Measurements from ENCODE around the gene RABGAP1L. TPM values are rescaled to one million over a fixed set of nuclear protein-coding genes. Genes with fewer than 3 reads are reported as not detected.

Gene RABGAP1L
- total RNA-seq, 1 experiment from 2014 or later, result 29.3 TPM

DNA sequence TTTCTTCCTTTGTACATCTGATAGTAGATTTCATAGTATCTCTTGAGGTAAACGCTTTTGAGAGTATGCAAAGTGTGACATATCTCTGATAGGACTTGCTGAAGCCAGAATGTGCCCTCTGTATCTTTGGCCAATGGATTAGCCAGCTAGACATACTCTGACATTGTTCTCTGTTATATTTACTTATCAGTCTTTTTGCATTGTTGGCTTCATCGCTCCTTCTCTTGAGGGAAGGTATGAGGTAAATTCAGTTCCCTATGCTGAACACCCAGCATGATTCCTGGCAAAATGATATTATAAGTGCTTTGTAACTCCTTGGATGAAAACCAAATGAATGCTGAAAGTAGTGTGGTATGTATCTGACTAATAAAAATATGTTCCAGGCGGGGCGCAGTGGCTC is 677.2 kb downstream of the RABGAP1L start:
- DNase-seq (ENCODE audit: low read depth, low spot score) (no peak), ATAC-seq (no peak)
- TF ChIP-seq CBX3 (IDR thresholded peaks at IDR 0.05; ENCODE audit: low read depth), result no peak
- TF ChIP-seq EZH2 (IDR thresholded peaks at IDR 0.05), result no peak
- TF ChIP-seq SP1 (IDR thresholded peaks at IDR 0.05; ENCODE audit: low read depth), result no peak
- TF ChIP-seq POLR2AphosphoS5 (IDR thresholded peaks at IDR 0.05; ENCODE audit: low read depth, low read length), result no peak
- no peak for TF ChIP-seq JUND (IDR thresholded peaks at IDR 0.05)
- no peak for TF ChIP-seq EGR1 (IDR thresholded peaks at IDR 0.05; ENCODE audit: low read depth)
- TF ChIP-seq, protein P1, sequence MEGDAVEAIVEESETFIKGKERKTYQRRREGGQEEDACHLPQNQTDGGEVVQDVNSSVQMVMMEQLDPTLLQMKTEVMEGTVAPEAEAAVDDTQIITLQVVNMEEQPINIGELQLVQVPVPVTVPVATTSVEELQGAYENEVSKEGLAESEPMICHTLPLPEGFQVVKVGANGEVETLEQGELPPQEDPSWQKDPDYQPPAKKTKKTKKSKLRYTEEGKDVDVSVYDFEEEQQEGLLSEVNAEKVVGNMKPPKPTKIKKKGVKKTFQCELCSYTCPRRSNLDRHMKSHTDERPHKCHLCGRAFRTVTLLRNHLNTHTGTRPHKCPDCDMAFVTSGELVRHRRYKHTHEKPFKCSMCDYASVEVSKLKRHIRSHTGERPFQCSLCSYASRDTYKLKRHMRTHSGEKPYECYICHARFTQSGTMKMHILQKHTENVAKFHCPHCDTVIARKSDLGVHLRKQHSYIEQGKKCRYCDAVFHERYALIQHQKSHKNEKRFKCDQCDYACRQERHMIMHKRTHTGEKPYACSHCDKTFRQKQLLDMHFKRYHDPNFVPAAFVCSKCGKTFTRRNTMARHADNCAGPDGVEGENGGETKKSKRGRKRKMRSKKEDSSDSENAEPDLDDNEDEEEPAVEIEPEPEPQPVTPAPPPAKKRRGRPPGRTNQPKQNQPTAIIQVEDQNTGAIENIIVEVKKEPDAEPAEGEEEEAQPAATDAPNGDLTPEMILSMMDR (IDR thresholded peaks at IDR 0.05 in 2 of 3, conservative IDR thresholded peaks at IDR 0.05 in 1 of 3; ENCODE audit: borderline replicate concordance in 1 of 3, insufficient read depth in 1 of 3, low read depth in 2 of 3, low read length in 2 of 3), result no peak
- TF ChIP-seq ZFX (IDR thresholded peaks at IDR 0.05), result no peak
- TF ChIP-seq TCF7L2 (IDR thresholded peaks at IDR 0.05; ENCODE audit: borderline replicate concordance, extremely low read depth, insufficient read depth, insufficient read length), result no peak
- TF ChIP-seq FOSL1 (IDR thresholded peaks at IDR 0.05; ENCODE audit: low read depth), result no peak
- no peak for TF ChIP-seq ELF1 (IDR thresholded peaks at IDR 0.05; ENCODE audit: borderline replicate concordance, low read depth)
- no peak for TF ChIP-seq CEBPB (IDR thresholded peaks at IDR 0.05; ENCODE audit: low read depth)
- TF ChIP-seq REST (IDR thresholded peaks at IDR 0.05; ENCODE audit: low read depth), result no peak
- TF ChIP-seq, protein P2, sequence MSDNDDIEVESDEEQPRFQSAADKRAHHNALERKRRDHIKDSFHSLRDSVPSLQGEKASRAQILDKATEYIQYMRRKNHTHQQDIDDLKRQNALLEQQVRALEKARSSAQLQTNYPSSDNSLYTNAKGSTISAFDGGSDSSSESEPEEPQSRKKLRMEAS (IDR thresholded peaks at IDR 0.05), result no peak
- TF ChIP-seq RAD21 (IDR thresholded peaks at IDR 0.05; ENCODE audit: low read depth), result no peak
- Histone ChIP-seq H3K79me2 (ENCODE audit: insufficient read depth, low read length) (no peaks in the 10 kb centered on the region), H3K27me3 (ENCODE audit: insufficient read depth, low read length) (no peaks in the 10 kb centered on the region), H2AFZ (ENCODE audit: low read depth, low read length, poor library complexity, severe bottlenecking) (no peak overlapping the region), H4K20me1 (ENCODE audit: insufficient read depth) (no peaks in the 10 kb centered on the region), H3K4me1 (ENCODE audit: control insufficient read depth in 1 of 2, insufficient read depth in 2 of 2, low read length in 2 of 2) (peaks cover 0 to 5% of the 10 kb centered on the region in 2 experiments; a peak in 1 of 4 replicates), H3K9me2 (ENCODE audit: insufficient read depth) (no peaks in the 10 kb centered on the region; the same call in 1 of the 2 replicates), H3K9me3 (ENCODE audit: control insufficient read depth in 1 of 2, insufficient read depth in 1 of 2, low read depth in 1 of 2, low read length in 2 of 2) (no peaks in the 10 kb centered on the region), H3K4me3 (replicated peaks in 1 of 2; ENCODE audit: low read depth in 1 of 2, low read length in 2 of 2) (no peak overlapping the region), H3K36me3 (ENCODE audit: control insufficient read depth in 1 of 2, insufficient read depth in 2 of 2, low read length in 2 of 2) (no peaks in the 10 kb centered on the region), H3K4me2 (ENCODE audit: low read length) (no peak overlapping the region), H3K9ac (ENCODE audit: low read length) (no peak overlapping the region), H3K27ac (ENCODE audit: low read depth, low read length) (no peak overlapping the region)
- RAD21 ChIA-PET (ENCODE audit: low non-redundant PET in 1 of 2, low total read pairs in 2 of 2, uncharacterized antibody in 2 of 2, unreplicated experiment in 2 of 2), result no interaction called here
- no TSS peak for BruUV-seq (replicated peaks)
- CTCF ChIA-PET, result no interaction called here
- intact Hi-C loops (cut with micrococcal nuclease), result no loop called here
- POLR2A ChIA-PET, result no interaction called here

All from HCT116 (cell line).